Measurements from ENCODE around the gene AASS.
"Not testable (repeated sequence)": the region's sequence is repeated elsewhere in the genome, so short reads cannot be mapped to it uniquely, and the experiment has no call there.

AASS gene

GRCh38 chr7:122143751-122144711 lies at the start of gene AASS:
AASS (minus strand) TSS chr7:122144249; CDS start chr7:122133726, 10,523 bp downstream.
- Histone ChIP-seq H3K9me3 (ENCODE audit: control insufficient read depth in 1 of 2, low read length in 2 of 2) (no peaks in the 10 kb centered on the region), H3K4me1 (ENCODE audit: control insufficient read depth in 1 of 2, insufficient read depth in 2 of 2, low read length in 2 of 2) (peaks cover 0 to 14% of the 10 kb centered on the region in 2 donors)

DNA sequence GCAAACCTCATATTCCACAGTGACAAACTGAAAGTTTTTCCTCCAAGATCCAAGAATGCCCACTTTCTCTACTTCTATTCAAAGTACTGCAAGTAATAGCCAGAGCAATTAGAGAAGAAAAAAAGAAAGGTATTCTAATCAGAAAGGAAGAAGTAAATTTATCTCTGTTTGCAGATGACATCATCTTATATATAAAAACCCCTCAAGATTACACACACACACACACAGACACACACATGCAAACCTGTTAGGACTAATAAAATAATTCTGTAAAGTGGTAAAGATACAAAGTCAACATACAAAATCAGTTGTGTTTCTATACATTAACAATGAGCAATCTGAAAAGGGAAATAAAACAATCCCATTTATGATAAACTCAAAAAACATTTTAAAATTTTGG lies 44.7 kb upstream of the AASS start:
- H3K36me3 ChIP-seq (ENCODE audit: control insufficient read depth in 1 of 2, insufficient read depth in 2 of 2, low read length in 2 of 2), result no peaks in the 10 kb centered on the region
- H3K4me3 ChIP-seq (ENCODE audit: low read depth in 1 of 2, low read length in 2 of 2), result no peak overlapping the region
- H3K9me3 ChIP-seq (ENCODE audit: control insufficient read depth in 1 of 2, low read length in 2 of 2), result no peaks in the 10 kb centered on the region
- no peak overlapping the region for H3K27ac ChIP-seq (ENCODE audit: low read length)
- H3K27me3 ChIP-seq (ENCODE audit: low read depth, low read length), result no peaks in the 10 kb centered on the region
- H3K4me1 ChIP-seq (ENCODE audit: control insufficient read depth in 1 of 2, insufficient read depth in 2 of 2, low read length in 2 of 2), result no peaks in the 10 kb centered on the region

More at GRCh38 chr7:122143751-122144711, at the start of gene AASS:
- H3K4me3 ChIP-seq (ENCODE audit: low read depth in 1 of 2, low read length in 2 of 2), result peak within 1 kb of the TSS; percentile 82 to 85
- no peaks in the 10 kb centered on the region for H3K36me3 ChIP-seq (ENCODE audit: control insufficient read depth in 1 of 2, insufficient read depth in 2 of 2, low read length in 2 of 2)
- peak within 1 kb of the TSS; percentile 84 for H3K27ac ChIP-seq (ENCODE audit: low read length)
- no peaks in the 10 kb centered on the region for H3K27me3 ChIP-seq (ENCODE audit: low read depth, low read length)

DNA sequence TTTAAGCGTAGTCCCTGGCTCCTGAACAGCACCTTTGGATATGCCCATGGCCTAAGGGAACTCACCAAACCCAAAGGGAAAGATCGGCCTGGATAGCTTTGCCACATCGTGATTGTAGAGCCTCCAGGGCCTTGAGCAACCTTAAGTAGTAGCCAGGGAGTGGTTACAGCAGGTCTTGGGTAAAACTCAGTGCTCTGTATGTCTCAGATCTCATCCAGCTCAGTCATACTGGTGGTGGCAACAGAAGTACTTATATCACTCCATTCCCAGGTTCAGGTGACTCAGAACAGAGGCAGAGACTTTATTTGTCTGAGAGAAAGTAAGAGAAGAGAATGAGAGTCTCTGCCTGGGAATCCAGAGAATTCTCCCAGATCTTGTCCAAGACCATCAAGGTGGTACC lies 39.1 kb upstream of the AASS start:
- Histone ChIP-seq H3K4me1 (ENCODE audit: control insufficient read depth in 1 of 2, insufficient read depth in 2 of 2, low read length in 2 of 2) (no peaks in the 10 kb centered on the region), H3K4me3 (ENCODE audit: low read depth in 1 of 2, low read length in 2 of 2) (no peak overlapping the region), H3K27me3 (ENCODE audit: low read depth, low read length) (no peaks in the 10 kb centered on the region), H3K27ac (ENCODE audit: low read length) (no peak overlapping the region), H3K9me3 (ENCODE audit: control insufficient read depth in 1 of 2, low read length in 2 of 2) (no peaks in the 10 kb centered on the region), H3K36me3 (ENCODE audit: control insufficient read depth in 1 of 2, insufficient read depth in 2 of 2, low read length in 2 of 2) (no peaks in the 10 kb centered on the region)

GRCh38 chr7:122182081-122182480 lies 38.0 kb upstream of the AASS start:
- Histone ChIP-seq H3K27ac (ENCODE audit: low read length) (no peak overlapping the region), H3K4me3 (ENCODE audit: low read depth in 1 of 2, low read length in 2 of 2) (no peak overlapping the region), H3K36me3 (ENCODE audit: control insufficient read depth in 1 of 2, insufficient read depth in 2 of 2, low read length in 2 of 2) (no peaks in the 10 kb centered on the region), H3K27me3 (ENCODE audit: low read depth, low read length) (no peaks in the 10 kb centered on the region), H3K9me3 (ENCODE audit: control insufficient read depth in 1 of 2, low read length in 2 of 2) (no peaks in the 10 kb centered on the region), H3K4me1 (ENCODE audit: control insufficient read depth in 1 of 2, insufficient read depth in 2 of 2, low read length in 2 of 2) (no peaks in the 10 kb centered on the region)

DNA sequence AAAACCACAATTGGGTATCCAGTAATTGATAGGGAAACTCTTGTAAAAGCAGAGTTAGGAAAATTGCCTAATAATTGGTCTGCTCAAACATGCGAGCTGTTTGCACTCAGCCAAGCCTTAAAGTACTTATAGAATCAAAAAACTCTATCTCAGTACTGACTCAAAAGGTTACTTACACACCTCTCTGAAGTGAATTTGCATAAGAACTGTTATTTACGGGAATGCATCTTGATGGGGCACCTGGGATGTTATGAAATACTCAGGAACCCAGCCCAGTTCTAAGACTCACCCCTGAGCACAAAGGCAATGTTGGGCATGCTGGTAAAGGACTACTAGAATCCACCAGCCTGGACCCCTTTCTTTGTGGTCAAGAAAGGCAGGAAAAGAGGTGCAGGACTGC lies 28.1 kb upstream of the AASS start:
- H3K4me3 ChIP-seq (ENCODE audit: low read depth in 1 of 2, low read length in 2 of 2); H3K36me3 ChIP-seq (ENCODE audit: control insufficient read depth in 1 of 2, insufficient read depth in 2 of 2, low read length in 2 of 2); H3K9me3 ChIP-seq (ENCODE audit: control insufficient read depth in 1 of 2, low read length in 2 of 2); H3K27ac ChIP-seq (ENCODE audit: low read length); H3K4me1 ChIP-seq (ENCODE audit: control insufficient read depth in 1 of 2, insufficient read depth in 2 of 2, low read length in 2 of 2); H3K27me3 ChIP-seq (ENCODE audit: low read depth, low read length): not testable (repeated sequence)

- Histone ChIP-seq H3K4me3 (ENCODE audit: low read depth in 1 of 2, low read length in 2 of 2) (no peak overlapping the region), H3K27ac (ENCODE audit: low read length) (no peak overlapping the region), H3K4me1 (ENCODE audit: control insufficient read depth in 1 of 2, insufficient read depth in 2 of 2, low read length in 2 of 2) (no peaks in the 10 kb centered on the region), H3K9me3 (ENCODE audit: control insufficient read depth in 1 of 2, low read length in 2 of 2) (no peaks in the 10 kb centered on the region), H3K36me3 (ENCODE audit: control insufficient read depth in 1 of 2, insufficient read depth in 2 of 2, low read length in 2 of 2) (no peaks in the 10 kb centered on the region), H3K27me3 (ENCODE audit: low read depth, low read length) (no peaks in the 10 kb centered on the region)
Observed at GRCh38 chr7:122166740-122167139, 22.7 kb upstream of the AASS start.

GRCh38 chr7:122166275-122166674 lies 22.2 kb upstream of the AASS start:
- Histone ChIP-seq H3K4me3 (ENCODE audit: low read depth in 1 of 2, low read length in 2 of 2) (no peak overlapping the region), H3K27ac (ENCODE audit: low read length) (no peak overlapping the region), H3K27me3 (ENCODE audit: low read depth, low read length) (no peaks in the 10 kb centered on the region), H3K36me3 (ENCODE audit: control insufficient read depth in 1 of 2, insufficient read depth in 2 of 2, low read length in 2 of 2) (no peaks in the 10 kb centered on the region), H3K4me1 (ENCODE audit: control insufficient read depth in 1 of 2, insufficient read depth in 2 of 2, low read length in 2 of 2) (no peaks in the 10 kb centered on the region), H3K9me3 (ENCODE audit: control insufficient read depth in 1 of 2, low read length in 2 of 2) (no peaks in the 10 kb centered on the region)

DNA sequence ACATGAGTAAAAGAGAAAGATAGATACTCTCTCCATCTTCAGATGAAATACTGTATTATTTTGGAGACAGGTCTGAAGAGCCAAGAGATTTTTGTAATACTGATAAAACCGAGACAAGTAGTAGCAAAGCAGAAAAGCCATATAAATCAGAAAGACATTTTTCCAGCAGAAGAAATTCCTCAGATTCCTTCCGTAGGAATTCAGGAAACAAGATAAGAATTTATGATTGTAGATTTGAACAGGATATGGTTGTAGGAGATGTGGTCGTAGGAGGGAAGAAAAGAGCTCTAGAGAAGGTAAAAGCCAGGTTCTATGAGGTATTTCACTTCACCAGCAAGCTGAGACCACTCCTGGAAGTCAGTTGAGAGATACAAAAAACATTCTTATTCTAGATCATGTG lies 17.6 kb upstream of the AASS start:
- Histone ChIP-seq H3K27me3 (ENCODE audit: low read depth, low read length) (no peaks in the 10 kb centered on the region), H3K4me1 (ENCODE audit: control insufficient read depth in 1 of 2, insufficient read depth in 2 of 2, low read length in 2 of 2) (no peaks in the 10 kb centered on the region), H3K4me3 (ENCODE audit: low read depth in 1 of 2, low read length in 2 of 2) (no peak overlapping the region), H3K36me3 (ENCODE audit: control insufficient read depth in 1 of 2, insufficient read depth in 2 of 2, low read length in 2 of 2) (no peaks in the 10 kb centered on the region), H3K27ac (ENCODE audit: low read length) (no peak overlapping the region), H3K9me3 (ENCODE audit: control insufficient read depth in 1 of 2, low read length in 2 of 2) (no peaks in the 10 kb centered on the region)

GRCh38 chr7:122155566-122155965 lies 11.5 kb upstream of the AASS start:
- H3K27ac ChIP-seq (ENCODE audit: low read length), result no peak overlapping the region
- H3K4me1 ChIP-seq (ENCODE audit: control insufficient read depth in 1 of 2, insufficient read depth in 2 of 2, low read length in 2 of 2), result no peaks in the 10 kb centered on the region
- H3K36me3 ChIP-seq (ENCODE audit: control insufficient read depth in 1 of 2, insufficient read depth in 2 of 2, low read length in 2 of 2), result no peaks in the 10 kb centered on the region
- H3K4me3 ChIP-seq (ENCODE audit: low read depth in 1 of 2, low read length in 2 of 2), result no peak overlapping the region
- no peaks in the 10 kb centered on the region for H3K27me3 ChIP-seq (ENCODE audit: low read depth, low read length)
- no peaks in the 10 kb centered on the region for H3K9me3 ChIP-seq (ENCODE audit: control insufficient read depth in 1 of 2, low read length in 2 of 2)

DNA sequence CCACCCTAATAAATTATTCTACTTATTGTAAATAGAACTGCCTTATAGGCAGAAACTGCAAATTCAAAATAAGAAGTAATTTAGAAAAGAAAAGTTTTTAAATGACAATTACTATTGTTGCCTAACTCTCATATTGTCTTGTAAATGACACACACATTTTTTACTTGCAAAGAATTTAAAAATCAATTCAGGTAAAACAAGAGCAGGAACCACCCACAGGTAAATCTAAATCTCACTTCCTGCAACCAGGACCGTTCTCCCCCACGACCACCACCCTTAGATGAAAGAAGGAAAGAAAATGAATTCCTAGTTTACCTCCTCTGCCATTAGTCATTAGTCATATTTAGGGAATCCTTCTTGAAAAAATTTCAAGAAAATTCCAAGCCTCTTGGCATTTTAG lies 4.8 kb upstream of the AASS start:
- Histone ChIP-seq H3K4me1 (ENCODE audit: control insufficient read depth in 1 of 2, insufficient read depth in 2 of 2, low read length in 2 of 2) (peaks cover 0 to 3% of the 10 kb centered on the region in 2 donors), H3K36me3 (ENCODE audit: control insufficient read depth in 1 of 2, insufficient read depth in 2 of 2, low read length in 2 of 2) (no peaks in the 10 kb centered on the region), H3K4me3 (ENCODE audit: low read depth in 1 of 2, low read length in 2 of 2) (no peak overlapping the region), H3K27ac (ENCODE audit: low read length) (no peak overlapping the region), H3K9me3 (ENCODE audit: control insufficient read depth in 1 of 2, low read length in 2 of 2) (no peaks in the 10 kb centered on the region), H3K27me3 (ENCODE audit: low read depth, low read length) (no peaks in the 10 kb centered on the region)

DNA sequence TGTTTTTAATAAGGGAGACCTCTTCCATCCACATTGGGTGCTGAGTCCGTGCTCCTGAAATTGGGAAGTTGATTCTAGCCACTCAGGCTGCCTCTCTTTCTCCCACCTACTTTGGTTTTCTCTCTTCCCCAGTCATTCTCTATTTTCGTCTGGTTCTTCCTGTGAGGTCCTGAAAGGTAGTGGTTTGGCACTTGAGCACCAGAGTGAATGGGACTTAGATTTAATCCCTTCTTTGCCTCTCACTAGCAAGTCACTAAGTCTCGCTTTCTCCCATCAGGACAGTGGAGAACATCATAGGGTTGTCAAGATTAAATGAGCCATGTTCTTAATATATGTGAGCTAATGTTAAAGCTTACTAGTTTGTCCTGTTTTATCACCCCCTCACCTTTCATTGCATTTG lies 4.0 kb upstream of the AASS start:
- Histone ChIP-seq H3K36me3 (ENCODE audit: control insufficient read depth in 1 of 2, insufficient read depth in 2 of 2, low read length in 2 of 2) (no peaks in the 10 kb centered on the region), H3K4me1 (ENCODE audit: control insufficient read depth in 1 of 2, insufficient read depth in 2 of 2, low read length in 2 of 2) (peaks cover 0 to 3% of the 10 kb centered on the region in 2 donors), H3K4me3 (ENCODE audit: low read depth in 1 of 2, low read length in 2 of 2) (no peak overlapping the region), H3K27me3 (ENCODE audit: low read depth, low read length) (no peaks in the 10 kb centered on the region), H3K27ac (ENCODE audit: low read length) (no peak overlapping the region), H3K9me3 (ENCODE audit: control insufficient read depth in 1 of 2, low read length in 2 of 2) (no peaks in the 10 kb centered on the region)

Measured in muscle layer of duodenum (tissue), 2 donors.